Neutrophil (primary cell): Measurements from ENCODE around the gene VWCE.

Source experiments
- H3K27ac ChIP-seq: fragments of 200-600 bp; sonication (generic); 2 replicates; pipeline ENCODE4 v1.5.1; 2016; ENCODE audit warnings: mild to moderate bottlenecking, moderate library complexity
- H3K27me3 ChIP-seq: fragments of 200-600 bp; sonication (generic); 2 replicates; pipeline ENCODE4 v1.6.0; 2016; ENCODE audit warnings: mild to moderate bottlenecking
- H3K36me3 ChIP-seq: fragments of 200-600 bp; sonication (generic); 2 replicates; pipeline ENCODE4 v1.5.1; 2017
- H3K4me1 ChIP-seq, 2 experiments: fragments of 200-600 bp in 1 of 2; sonication (generic) in 1 of 2; 1 replicate in 1 of 2; 2 replicates in 1 of 2; pipeline versions ENCODE4 v1.5.1 to v1.6.1; 2013 to 2016; ENCODE audit warnings: low read depth in 1 of 2, low read length in 1 of 2, mild to moderate bottlenecking in 1 of 2, moderate library complexity in 1 of 2; ENCODE audit not compliant: control insufficient read depth in 1 of 2, insufficient read depth in 1 of 2
- H3K4me3 ChIP-seq, 2 experiments: fragments of 200-600 bp in 1 of 2; sonication (generic) in 1 of 2; 1 replicate in 1 of 2; 2 replicates in 1 of 2; pipeline ENCODE4 v1.5.1; 2013 to 2016; ENCODE audit warnings: low read depth in 1 of 2, low read length in 1 of 2, mild to moderate bottlenecking in 1 of 2, moderate library complexity in 1 of 2
- H3K9me3 ChIP-seq: fragments of 200-600 bp; sonication (generic); 2 replicates; pipeline ENCODE4 v1.5.1; 2016
- CTCF ChIP-seq: fragments of 200-600 bp; sonication (generic); IDR thresholded peaks from 2 replicates; pipeline ENCODE4 v1.5.1; 2016; ENCODE audit warnings: antibody characterized with exemption

VWCE gene

GRCh38 chr11:61294717-61295595 is at the start of gene VWCE:
VWCE (minus strand) TSS chr11:61295316; CDS start chr11:61295037, 279 bp downstream.
- no peak for TF ChIP-seq CTCF
- H3K4me3 ChIP-seq = peak within 1 kb of the TSS in 1 of 2 experiments; percentile 18
- no peak within 1 kb of the TSS for H3K27ac ChIP-seq
- H3K9me3 ChIP-seq = no peaks in the 10 kb centered on the region
- H3K4me1 ChIP-seq = peaks cover 24 to 26% of the 10 kb centered on the region in 2 experiments
- H3K27me3 ChIP-seq = peaks cover 61% of the 10 kb centered on the region
- peaks cover 19% of the 10 kb centered on the region for H3K36me3 ChIP-seq

GRCh38 chr11:61343792-61344745 is 49.0 kb upstream of the VWCE start:
- no peak for TF ChIP-seq CTCF
- no peaks in the 10 kb centered on the region for H3K4me1 ChIP-seq
- H3K27me3 ChIP-seq = no peaks in the 10 kb centered on the region
- H3K9me3 ChIP-seq = no peaks in the 10 kb centered on the region
- no peak overlapping the region for H3K27ac ChIP-seq
- H3K4me3 ChIP-seq = no peak overlapping the region
- H3K36me3 ChIP-seq = peaks cover 66% of the 10 kb centered on the region

GRCh38 chr11:61342207-61342803 is 47.2 kb upstream of the VWCE start:
- H3K4me3 ChIP-seq = no peak overlapping the region
- no peaks in the 10 kb centered on the region for H3K9me3 ChIP-seq
- H3K27me3 ChIP-seq = no peaks in the 10 kb centered on the region
- peaks cover 62% of the 10 kb centered on the region for H3K36me3 ChIP-seq
- no peak overlapping the region for H3K27ac ChIP-seq
- H3K4me1 ChIP-seq = no peaks in the 10 kb centered on the region
- TF ChIP-seq CTCF = no peak

GRCh38 chr11:61341706-61342105 is 46.6 kb upstream of the VWCE start:
- H3K9me3 ChIP-seq = no peaks in the 10 kb centered on the region
- no peak overlapping the region for H3K4me3 ChIP-seq
- no peaks in the 10 kb centered on the region for H3K27me3 ChIP-seq
- peaks cover 57% of the 10 kb centered on the region for H3K36me3 ChIP-seq
- no peak for TF ChIP-seq CTCF
- H3K4me1 ChIP-seq = no peaks in the 10 kb centered on the region
- no peak overlapping the region for H3K27ac ChIP-seq

- H3K4me1 ChIP-seq = peaks cover 3 to 4% of the 10 kb centered on the region in 2 experiments
- peaks cover 49% of the 10 kb centered on the region for H3K36me3 ChIP-seq
- H3K27ac ChIP-seq = no peak overlapping the region
- H3K4me3 ChIP-seq = no peak overlapping the region
- H3K9me3 ChIP-seq = no peaks in the 10 kb centered on the region
- H3K27me3 ChIP-seq = no peaks in the 10 kb centered on the region
- no peak for TF ChIP-seq CTCF
These were observed 45.9 kb upstream of the VWCE start for GRCh38 chr11:61340979-61341378.
